Right ventricle myocardium inferior (tissue), 1 donor: Measurements from ENCODE around the gene OR5L2. TPM values are rescaled to one million over a fixed set of nuclear protein-coding genes. Genes with fewer than 3 reads are reported as not detected.
"Not testable (repeated sequence)": the region's sequence is repeated elsewhere in the genome, so short reads cannot be mapped to it uniquely, and the experiment has no call there.

Experiments used
- ATAC-seq: fragments of 200-7000 bp; cut with Tn5 transposase; one replicate; pipeline ENCODE4 v1.9.1; 2020; ENCODE audit warnings: mild to moderate bottlenecking, moderate library complexity
- DNase-seq: peaks from one replicate; pipeline ENCODE4 v3.0.0; 2021; ENCODE audit errors: missing footprints
- intact Hi-C: fragments of 100-400 bp; cut with DNase I; formaldehyde crosslinking; loops from one replicate; pipeline ENCODE4 v1.11.0; 2022
- long read RNA-seq: library from polyadenylated mRNA; unstranded; transcript quantifications from one replicate; pipeline ENCODE4 v2.0.0, GENCODE V29; 2021
- total RNA-seq: library from RNA; stranded (reverse); fragmentation: NEBNext Ultra II Directional; extraction: Animal tissue kit (Norgen Biotek cat#: 25700); gene quantifications from one replicate; pipeline ENCODE4 v1.2.1, GENCODE V29; 2021
- donor health status: DM: no; HTN: yes; CAD: no; lungs with severe emphysema.

OR5L2 gene
- total RNA-seq, result not detected
- long read RNA-seq, result 0 reads

- ATAC-seq, result no peak
- DNase-seq, result no peak
- intact Hi-C loops, result no loop called here
Measured at GRCh38 chr11:55826919-55827318, at the start of gene OR5L2. OR5L2 (plus strand) TSS chr11:55827219; CDS start chr11:55827219, 0 bp downstream.

GRCh38 chr11:55791606-55792005 is 35.4 kb upstream of the OR5L2 start:
- DNase-seq, result no peak
- no peak for ATAC-seq
- intact Hi-C loops, result no loop called here

GRCh38 chr11:55793321-55793720 is 33.7 kb upstream of the OR5L2 start:
- intact Hi-C loops, result no loop called here
- ATAC-seq (no peak), DNase-seq (no peak)

GRCh38 chr11:55795256-55795655 is 31.8 kb upstream of the OR5L2 start, which contains the start of gene OR5D14:
OR5D14 (plus strand) TSS chr11:55795556; CDS start chr11:55795556, 0 bp downstream.
- no peak for ATAC-seq

GRCh38 chr11:55806248-55806647 is 20.8 kb upstream of the OR5L2 start:
- ATAC-seq (no peak), DNase-seq (no peak)
- intact Hi-C loops, result no loop called here

More at GRCh38 chr11:55795256-55795655, 31.8 kb upstream of the OR5L2 start, which contains the start of gene OR5D14:
- DNase-seq, result no peak
- intact Hi-C loops, result no loop called here

GRCh38 chr11:55811067-55811466 is 16.0 kb upstream of the OR5L2 start, which contains the start of gene OR5L1:
OR5L1 (plus strand) TSS chr11:55811367; CDS start chr11:55811467, 100 bp downstream.
- intact Hi-C loops, result no loop called here
- ATAC-seq (no peak), DNase-seq (no peak)

- ATAC-seq, result no peak
- intact Hi-C loops, result no loop called here
- no peak for DNase-seq
Measured at GRCh38 chr11:55819330-55819729, 7.7 kb upstream of the OR5L2 start, which contains the start of gene OR5D18. OR5D18 (plus strand) TSS chr11:55819630; CDS start chr11:55819630, 0 bp downstream.

- intact Hi-C loops, result no loop called here
- DNase-seq (no peak), ATAC-seq (no peak)
Measured at GRCh38 chr11:55838452-55838851, 11.4 kb downstream of the OR5L2 start, which contains the start of gene OR5D16. OR5D16 (plus strand) TSS chr11:55838752; CDS start chr11:55838752, 0 bp downstream.

- no peak for DNase-seq
- intact Hi-C loops, result no loop called here
- no peak for ATAC-seq
Measured at GRCh38 chr11:55847453-55847852, 20.4 kb downstream of the OR5L2 start.

- intact Hi-C loops, result no loop called here
- no peak for ATAC-seq
- DNase-seq, result no peak
Measured at GRCh38 chr11:55849037-55849436, 22.0 kb downstream of the OR5L2 start.

GRCh38 chr11:55852141-55852540 is 25.1 kb downstream of the OR5L2 start:
- DNase-seq, result no peak
- ATAC-seq, result no peak
- intact Hi-C loops, result no loop called here

GRCh38 chr11:55854704-55855103 is 27.7 kb downstream of the OR5L2 start:
- ATAC-seq, result no peak
- intact Hi-C loops, result no loop called here
- DNase-seq, result no peak

GRCh38 chr11:55867354-55867753 is 40.3 kb downstream of the OR5L2 start:
- intact Hi-C loops, ATAC-seq: not testable (repeated sequence)

GRCh38 chr11:55872731-55873130 is 45.7 kb downstream of the OR5L2 start:
- DNase-seq, ATAC-seq, intact Hi-C loops: not testable (repeated sequence)

More at GRCh38 chr11:55867354-55867753, 40.3 kb downstream of the OR5L2 start:
- DNase-seq, result not testable (repeated sequence)

GRCh38 chr11:55873146-55873545 is 46.1 kb downstream of the OR5L2 start:
- DNase-seq, intact Hi-C loops, ATAC-seq: not testable (repeated sequence)

Other genes starting within 250 kb of the OR5L2 start
- not detected for gene OR4C11, start 219.6 kb upstream of the OR5L2 start, total RNA-seq
- not detected for gene OR4P4, start 192.1 kb upstream of the OR5L2 start, total RNA-seq
- not detected for gene OR4S2, start 178.9 kb upstream of the OR5L2 start, total RNA-seq
- gene OR4C6, start 165.0 kb upstream of the OR5L2 start, total RNA-seq, result not detected
- gene OR5D13, start 53.8 kb upstream of the OR5L2 start, total RNA-seq, result not detected
- gene OR5D14, start 31.7 kb upstream of the OR5L2 start, total RNA-seq, result not detected
- not detected for gene OR5L1, start 15.9 kb upstream of the OR5L2 start, total RNA-seq
- gene OR5D18, start 7.6 kb upstream of the OR5L2 start, total RNA-seq, result not detected
- not detected for gene OR5D16, start 11.5 kb downstream of the OR5L2 start, total RNA-seq
- gene TRIM51, start 56.1 kb downstream of the OR5L2 start, total RNA-seq, result not detected
- gene OR5W2, start 87.4 kb downstream of the OR5L2 start, total RNA-seq, result not detected
- not detected for gene OR5I1, start 109.2 kb downstream of the OR5L2 start, total RNA-seq
- not detected for gene OR10AG1, start 142.7 kb downstream of the OR5L2 start, total RNA-seq
- gene OR5F1, start 167.4 kb downstream of the OR5L2 start, total RNA-seq, result not detected
- not detected for gene OR5AS1, start 200.4 kb downstream of the OR5L2 start, total RNA-seq